ENCODE results near the gene NAV3.
"Not testable (repeated sequence)": the region's sequence is repeated elsewhere in the genome, so short reads cannot be mapped to it uniquely, and the experiment has no call there.

The NAV3 gene

GRCh38 chr12:78239544-78239943 is 408.9 kb downstream of the NAV3 start:
- no peak for DNase-seq (ENCODE audit: extremely low read depth in 1 of 2, low read depth in 1 of 2)

DNA sequence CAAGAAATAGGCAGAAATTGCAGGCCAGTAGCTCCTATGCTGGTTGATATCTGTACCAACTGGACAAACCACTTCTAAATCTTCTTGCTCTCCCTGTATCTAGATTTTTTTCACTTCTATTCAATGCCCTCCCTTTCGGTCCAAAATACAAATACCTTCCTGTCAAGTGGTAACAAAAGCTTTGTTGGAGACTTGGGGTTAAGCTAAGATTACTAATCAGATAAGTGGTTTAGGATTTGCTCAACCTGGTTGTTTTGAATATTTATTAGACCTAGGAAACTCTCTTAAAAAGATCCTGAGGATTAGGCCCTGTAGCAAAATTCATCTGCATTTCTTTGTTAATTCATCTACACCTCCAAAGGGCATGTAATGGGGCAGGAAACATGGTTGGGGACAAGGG is 410.1 kb downstream of the NAV3 start:
- DNase-seq (ENCODE audit: extremely low read depth in 1 of 2, low read depth in 1 of 2), result no peak

DNA sequence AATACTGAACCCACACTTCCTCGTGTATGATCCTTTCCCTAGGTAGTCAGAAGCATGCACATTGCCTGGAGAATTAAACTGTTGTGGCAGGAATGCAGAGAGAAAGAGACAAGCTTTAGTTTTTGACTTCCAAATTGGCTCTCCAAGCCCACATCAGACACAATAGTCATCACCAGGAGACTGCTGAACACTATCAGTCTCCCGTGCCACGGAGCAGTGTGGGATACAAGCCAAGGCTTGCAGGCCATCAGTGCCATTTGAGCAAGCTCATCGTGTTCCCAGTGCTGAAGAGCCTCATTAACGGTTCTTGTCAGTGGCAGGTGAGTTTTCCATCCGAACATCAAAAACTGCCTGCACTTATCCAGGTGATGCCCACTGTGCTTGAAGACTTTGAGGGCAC is 410.8 kb downstream of the NAV3 start:
- DNase-seq (ENCODE audit: extremely low read depth in 1 of 2, low read depth in 1 of 2), result no peak

- no peak for DNase-seq (ENCODE audit: extremely low read depth in 1 of 2, low read depth in 1 of 2)
Measured at GRCh38 chr12:78244916-78245507, 414.3 kb downstream of the NAV3 start.

GRCh38 chr12:78248321-78248720 is 417.6 kb downstream of the NAV3 start:
- DNase-seq (ENCODE audit: extremely low read depth in 1 of 2, low read depth in 1 of 2), result no peak

DNA sequence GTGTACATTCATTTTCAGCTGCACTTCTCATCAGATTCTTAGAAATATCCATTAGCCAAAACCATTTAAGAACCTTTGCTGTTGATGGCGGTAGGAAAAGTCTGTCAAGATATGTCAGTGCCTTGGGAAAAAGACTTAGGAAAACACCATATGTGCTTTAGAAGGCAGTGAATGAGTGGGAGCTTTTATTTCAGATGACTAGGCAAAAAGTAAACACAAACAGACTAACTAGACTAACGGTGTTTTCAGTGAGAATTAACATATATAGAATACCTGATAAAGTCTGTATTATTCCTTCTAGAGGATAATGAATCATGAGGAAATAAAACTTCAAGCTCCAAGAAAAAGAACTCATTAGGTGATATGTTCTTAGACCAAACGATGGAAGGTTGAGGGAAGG is 418.9 kb downstream of the NAV3 start:
- DNase-seq (ENCODE audit: extremely low read depth in 1 of 2, low read depth in 1 of 2), result no peak

DNA sequence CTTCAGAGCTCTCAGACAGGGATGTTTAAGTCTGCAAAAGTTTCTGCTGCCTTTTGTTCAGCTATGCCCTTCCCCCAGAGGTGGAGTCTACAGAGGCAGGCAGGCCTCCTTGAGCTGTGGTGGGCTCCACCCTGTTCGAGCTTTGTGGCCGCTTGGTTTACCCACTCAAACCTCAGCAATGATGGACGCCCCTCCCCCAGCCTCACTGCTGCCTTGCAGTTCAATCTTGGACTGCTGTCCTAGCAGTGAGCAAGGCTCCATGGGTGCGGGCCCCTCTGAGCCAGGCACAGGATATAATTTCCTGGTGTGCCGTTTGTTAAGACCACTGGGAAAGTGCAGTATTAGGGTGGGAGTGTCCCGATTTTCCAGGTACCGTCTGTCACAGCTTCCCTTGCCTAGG is 427.0 kb downstream of the NAV3 start:
- DNase-seq (ENCODE audit: extremely low read depth in 1 of 2, low read depth in 1 of 2), result not testable (repeated sequence)

DNA sequence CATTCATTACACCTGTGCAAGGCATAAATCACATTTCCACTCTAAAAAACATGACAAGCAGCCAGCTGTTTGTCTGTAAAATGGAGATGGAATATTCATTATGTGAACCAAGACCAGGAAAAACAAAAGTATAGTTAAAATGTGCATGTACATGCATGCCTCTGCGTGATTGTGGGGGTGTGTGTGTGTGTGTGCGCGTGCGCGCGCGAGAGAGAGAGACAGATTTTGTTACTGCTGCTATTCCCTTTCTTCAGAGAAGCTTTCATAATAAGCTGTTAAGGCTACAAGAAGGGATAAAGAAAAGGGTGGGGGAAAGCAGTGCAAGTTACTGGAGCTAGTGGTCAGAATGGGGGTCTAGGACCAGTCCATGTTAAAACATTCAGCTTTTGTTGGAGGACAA is 430.3 kb downstream of the NAV3 start:
- DNase-seq (ENCODE audit: extremely low read depth in 1 of 2, low read depth in 1 of 2), result no peak

GRCh38 chr12:78261901-78262300 is 431.2 kb downstream of the NAV3 start:
- no peak for DNase-seq (ENCODE audit: extremely low read depth in 1 of 2, low read depth in 1 of 2)

Data from activated CD8-positive, alpha-beta memory T cell treated with anti-CD3 and anti-CD28 coated beads for 1 hour (primary cell).